Measurements from ENCODE around the gene ZBTB16. TPM values are rescaled to one million over a fixed set of nuclear protein-coding genes. Genes with fewer than 3 reads are reported as not detected.
A peak's percentile ranks its signal among the peaks of the same experiment; 100 is the strongest.

Gene ZBTB16
- total RNA-seq, 3 donors from 2014 or later: 236 to 358 (median 271) TPM

DNA sequence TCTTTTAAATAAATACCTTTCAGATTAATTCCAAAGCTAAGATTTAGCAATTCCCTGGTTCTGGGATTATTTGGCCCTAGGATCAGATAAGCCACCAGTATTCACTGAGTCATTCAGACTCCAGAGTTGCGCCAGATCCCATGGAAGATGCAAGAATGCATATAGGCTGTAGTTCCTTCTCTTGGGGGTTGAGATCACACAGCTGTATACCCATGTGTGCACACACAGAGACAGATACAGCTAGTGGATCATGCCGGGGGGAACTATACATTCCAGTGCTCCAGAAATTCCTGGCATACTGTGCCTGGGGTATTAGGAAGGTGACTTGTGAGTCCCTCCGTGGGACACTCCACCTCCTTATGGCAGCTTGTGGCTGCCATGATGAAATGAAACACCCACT, 75.4 kb downstream of the ZBTB16 start:
- Histone ChIP-seq H3K4me1 (peaks cover 2 to 28% of the 10 kb centered on the region in 2 donors), H3K9me3 (no peaks in the 10 kb centered on the region), H3K27me3 (no peaks in the 10 kb centered on the region), H3K27ac (peak overlapping the region; percentile 50 to 66), H3K4me3 (no peak overlapping the region), H3K36me3 (no peaks in the 10 kb centered on the region)
- no peak for DNase-seq (ENCODE audit: low spot score in 2 of 2)
- TF ChIP-seq, protein P1, sequence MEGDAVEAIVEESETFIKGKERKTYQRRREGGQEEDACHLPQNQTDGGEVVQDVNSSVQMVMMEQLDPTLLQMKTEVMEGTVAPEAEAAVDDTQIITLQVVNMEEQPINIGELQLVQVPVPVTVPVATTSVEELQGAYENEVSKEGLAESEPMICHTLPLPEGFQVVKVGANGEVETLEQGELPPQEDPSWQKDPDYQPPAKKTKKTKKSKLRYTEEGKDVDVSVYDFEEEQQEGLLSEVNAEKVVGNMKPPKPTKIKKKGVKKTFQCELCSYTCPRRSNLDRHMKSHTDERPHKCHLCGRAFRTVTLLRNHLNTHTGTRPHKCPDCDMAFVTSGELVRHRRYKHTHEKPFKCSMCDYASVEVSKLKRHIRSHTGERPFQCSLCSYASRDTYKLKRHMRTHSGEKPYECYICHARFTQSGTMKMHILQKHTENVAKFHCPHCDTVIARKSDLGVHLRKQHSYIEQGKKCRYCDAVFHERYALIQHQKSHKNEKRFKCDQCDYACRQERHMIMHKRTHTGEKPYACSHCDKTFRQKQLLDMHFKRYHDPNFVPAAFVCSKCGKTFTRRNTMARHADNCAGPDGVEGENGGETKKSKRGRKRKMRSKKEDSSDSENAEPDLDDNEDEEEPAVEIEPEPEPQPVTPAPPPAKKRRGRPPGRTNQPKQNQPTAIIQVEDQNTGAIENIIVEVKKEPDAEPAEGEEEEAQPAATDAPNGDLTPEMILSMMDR (IDR thresholded peaks at IDR 0.05): no peak
- TF ChIP-seq POLR2A (IDR thresholded peaks at IDR 0.05) (no peak), POLR2AphosphoS5 (IDR thresholded peaks at IDR 0.05) (peak in 1 of 3 donors; percentile 14)
- intact Hi-C loops (cut with DNase I; ENCODE audit: low total_unique reads): no loop called here

DNA sequence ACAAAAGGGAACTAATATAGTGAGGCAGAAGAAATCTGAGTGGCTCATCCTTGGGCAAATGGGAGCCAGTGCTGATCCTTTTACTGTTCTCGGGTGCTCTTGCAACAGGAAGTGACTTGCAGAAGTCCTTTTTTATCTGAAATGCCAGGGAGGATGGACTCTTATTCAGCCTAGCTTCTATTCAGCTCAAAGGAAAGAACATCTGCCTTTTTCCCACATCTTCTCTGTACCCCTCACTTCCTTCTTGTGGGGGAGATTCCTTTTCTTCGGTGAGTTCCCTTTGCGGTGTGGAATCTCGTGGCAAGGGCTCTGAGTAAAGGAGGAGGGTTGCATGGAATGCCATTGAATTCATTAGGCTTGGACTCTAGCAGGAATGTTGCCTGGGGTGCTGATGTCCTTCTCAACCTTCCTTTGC, 76.2 kb downstream of the ZBTB16 start:
- DNase-seq (ENCODE audit: low spot score in 2 of 2): no peak
- Histone ChIP-seq H3K4me1 (peaks cover 4 to 28% of the 10 kb centered on the region in 2 donors), H3K27ac (peak overlapping the region; percentile 50 to 66), H3K4me3 (peak overlapping the region in 1 of 3 donors; percentile 4), H3K9me3 (no peaks in the 10 kb centered on the region), H3K27me3 (no peaks in the 10 kb centered on the region), H3K36me3 (no peaks in the 10 kb centered on the region)
- TF ChIP-seq POLR2AphosphoS5 (IDR thresholded peaks at IDR 0.05): no peak
- TF ChIP-seq, protein P1 (IDR thresholded peaks at IDR 0.05): no peak
- intact Hi-C loops (cut with DNase I; ENCODE audit: low total_unique reads): no loop called here

DNA sequence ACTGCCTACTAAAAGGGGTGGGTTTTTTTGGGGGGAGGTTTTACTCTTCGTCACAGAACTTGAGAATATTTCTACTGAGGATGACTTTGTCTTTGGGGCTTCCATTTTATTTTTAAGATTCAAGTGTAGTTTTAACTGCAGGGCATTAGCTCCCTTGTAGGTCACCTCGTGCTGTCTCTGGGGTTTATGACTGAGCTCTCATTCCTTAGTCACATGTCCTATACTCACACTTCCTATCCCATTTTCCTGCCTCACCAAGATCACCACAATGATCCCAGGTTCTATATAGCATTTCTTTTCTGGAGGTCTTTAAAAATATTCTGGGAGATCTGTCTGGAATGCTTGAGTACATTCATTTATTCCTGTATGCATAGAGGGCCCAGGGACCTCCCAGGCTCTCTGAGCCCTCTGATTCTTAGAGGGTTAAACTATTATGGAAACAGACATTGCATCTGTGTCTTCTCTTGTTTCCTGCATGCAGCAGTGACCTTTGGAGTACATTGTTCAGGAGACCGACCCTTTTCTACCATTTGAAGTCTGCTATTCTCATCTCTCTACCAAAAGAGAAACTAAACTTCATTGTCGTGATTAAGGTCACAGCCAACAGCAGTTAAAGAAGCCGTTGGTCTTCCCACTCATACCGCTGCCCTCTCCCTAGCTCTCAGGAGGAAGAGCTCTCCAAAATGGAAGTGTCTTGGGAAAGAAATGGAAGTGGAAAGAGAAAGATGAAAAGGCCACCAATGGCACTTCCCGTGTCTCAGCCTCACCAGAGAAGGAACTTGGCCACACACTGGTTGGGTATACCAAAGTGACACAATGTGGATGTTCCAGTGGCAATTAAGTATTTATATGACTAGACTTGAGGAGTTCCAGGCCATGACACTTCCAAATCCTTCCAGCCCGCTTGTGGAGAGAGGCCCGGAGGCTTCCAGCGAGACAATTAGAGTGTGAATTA, 77.5 kb downstream of the ZBTB16 start:
- Histone ChIP-seq H3K27ac (peak overlapping the region; percentile 27 to 66), H3K9me3 (no peaks in the 10 kb centered on the region), H3K36me3 (no peaks in the 10 kb centered on the region), H3K27me3 (no peaks in the 10 kb centered on the region), H3K4me3 (peak overlapping the region in 1 of 3 donors; percentile 9), H3K4me1 (peaks cover 4 to 34% of the 10 kb centered on the region in 2 donors)
- intact Hi-C loops (cut with DNase I; ENCODE audit: low total_unique reads): no loop called here
- DNase-seq (ENCODE audit: low spot score in 2 of 2): no peak
- TF ChIP-seq, protein P1 (IDR thresholded peaks at IDR 0.05): no peak
- TF ChIP-seq POLR2AphosphoS5 (IDR thresholded peaks at IDR 0.05) (no peak), POLR2A (IDR thresholded peaks at IDR 0.05) (no peak)

DNA sequence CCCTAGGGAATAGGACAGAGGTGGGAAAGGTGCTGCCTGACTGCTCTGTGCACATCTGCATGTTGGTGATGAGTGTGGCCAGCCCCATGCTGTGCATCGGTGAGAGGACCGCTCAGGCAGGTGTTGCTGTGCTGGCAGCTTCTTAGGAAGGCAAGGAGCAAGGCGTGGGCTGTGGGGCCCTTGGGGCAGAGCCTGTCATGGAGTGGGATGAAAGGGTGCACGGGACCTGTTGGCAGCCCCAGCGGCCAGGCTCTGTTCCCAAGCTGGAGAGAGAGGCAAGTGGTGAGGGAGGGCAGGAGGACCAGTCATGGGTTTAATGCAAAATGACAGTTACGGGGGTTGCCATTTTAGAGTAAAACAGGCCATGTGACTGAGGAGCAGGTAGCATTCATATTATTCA, 78.3 kb downstream of the ZBTB16 start:
- Histone ChIP-seq H3K4me3 (peak overlapping the region in 1 of 3 donors; percentile 9), H3K27ac (peak overlapping the region; percentile 8 to 57), H3K27me3 (no peaks in the 10 kb centered on the region), H3K4me1 (peaks cover 4 to 35% of the 10 kb centered on the region in 2 donors), H3K9me3 (no peaks in the 10 kb centered on the region), H3K36me3 (no peaks in the 10 kb centered on the region)
- intact Hi-C loops (cut with DNase I; ENCODE audit: low total_unique reads): no loop called here
- TF ChIP-seq POLR2AphosphoS5 (IDR thresholded peaks at IDR 0.05) (no peak), POLR2A (IDR thresholded peaks at IDR 0.05) (no peak)
- TF ChIP-seq, protein P1 (IDR thresholded peaks at IDR 0.05): no peak
- DNase-seq (ENCODE audit: low spot score in 2 of 2): no peak

DNA sequence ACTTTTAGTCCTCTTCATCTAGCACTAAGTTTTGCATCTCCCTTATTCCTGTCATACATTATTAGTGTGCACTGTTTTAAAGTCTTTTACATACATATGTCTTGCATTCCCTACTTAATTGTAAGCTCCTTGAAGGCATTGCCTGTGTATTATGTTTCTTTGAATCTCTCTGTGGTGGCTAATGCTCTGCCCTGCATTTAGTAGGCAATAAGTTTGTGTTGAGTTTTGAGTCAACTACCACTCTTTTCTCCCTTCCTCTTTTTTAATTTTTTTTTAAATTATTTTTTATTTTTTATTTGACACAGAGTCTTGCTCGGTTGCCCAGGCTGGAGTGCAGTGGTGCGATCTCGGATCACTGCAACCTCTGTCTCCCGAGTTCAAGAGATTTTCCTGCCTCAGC, 78.9 kb downstream of the ZBTB16 start:
- no peak overlapping the region for H3K4me3 ChIP-seq

More for the DNA sequence above, 78.9 kb downstream of the ZBTB16 start:
- no peak for DNase-seq (ENCODE audit: low spot score in 2 of 2)
- peaks cover 4 to 40% of the 10 kb centered on the region in 2 donors for H3K4me1 ChIP-seq
- no peak for TF ChIP-seq POLR2AphosphoS5 (IDR thresholded peaks at IDR 0.05)
- TF ChIP-seq, protein P1 (IDR thresholded peaks at IDR 0.05): no peak
- no peak for TF ChIP-seq POLR2A (IDR thresholded peaks at IDR 0.05)
- no peaks in the 10 kb centered on the region for H3K27me3 ChIP-seq
- H3K36me3 ChIP-seq: no peaks in the 10 kb centered on the region
- intact Hi-C loops (cut with DNase I; ENCODE audit: low total_unique reads): no loop called here
- H3K27ac ChIP-seq: peak overlapping the region; percentile 8 to 57
- H3K9me3 ChIP-seq: no peaks in the 10 kb centered on the region
